HepG2 (cell line): ENCODE results near the gene CD72. TPM values are rescaled to one million over a fixed set of nuclear protein-coding genes. Genes with fewer than 3 reads are reported as not detected.

Experiments
- BRF2 ChIP-seq: sonication (generic); formaldehyde crosslinking; IDR thresholded peaks from 2 replicates; pipeline ENCODE4 v1.8.1; 2022; ENCODE audit warnings: mild to moderate bottlenecking, missing genetic modification reagents
- DMAP1 ChIP-seq: IDR thresholded peaks from 2 replicates; pipeline ENCODE4 v1.6.1; 2016
- HBP1 ChIP-seq: IDR thresholded peaks from 2 replicates; pipeline ENCODE4 v1.6.1; 2016; ENCODE audit warnings: low read depth, control low read depth
- JUNB ChIP-seq: sonication (generic); formaldehyde crosslinking; IDR thresholded peaks from 2 replicates; pipeline ENCODE4 v1.8.0; 2022; ENCODE audit warnings: missing genetic modification reagents, mild to moderate bottlenecking, borderline replicate concordance
- MBD4 ChIP-seq: IDR thresholded peaks from 2 replicates; pipeline ENCODE4 v1.6.1; 2012; ENCODE audit warnings: low read length, inconsistent platforms, borderline replicate concordance
- MIER3 ChIP-seq: IDR thresholded peaks from 2 replicates; pipeline ENCODE4 v1.6.1; 2016; ENCODE audit warnings: missing compliant biosample characterization, borderline replicate concordance
- MTERF4 ChIP-seq: sonication (generic); formaldehyde crosslinking; IDR thresholded peaks from 2 replicates; pipeline ENCODE4 v1.8.0; 2023; ENCODE audit warnings: mild to moderate bottlenecking, missing genetic modification reagents
- NFE2 ChIP-seq: sonication (generic); formaldehyde crosslinking; IDR thresholded peaks from 2 replicates; pipeline ENCODE4 v1.4.0; 2020; ENCODE audit warnings: missing genetic modification reagents
- POGZ ChIP-seq: sonication (generic); formaldehyde crosslinking; IDR thresholded peaks from 2 replicates; pipeline ENCODE4 v1.4.0; 2020; ENCODE audit warnings: mild to moderate bottlenecking, missing genetic modification reagents
- POLR2AphosphoS5 ChIP-seq: IDR thresholded peaks from 2 replicates; pipeline ENCODE4 v1.6.1; 2012; ENCODE audit warnings: low read depth, low read length
- PRPF4 ChIP-seq: fragments of 200-400 bp; formaldehyde crosslinking; IDR thresholded peaks from 2 replicates; pipeline ENCODE4 v1.6.1; 2016; ENCODE audit warnings: low read length, low read depth; ENCODE audit not compliant: poor library complexity, severe bottlenecking
- RARG ChIP-seq: sonication (generic); formaldehyde crosslinking; IDR thresholded peaks from 2 replicates; pipeline ENCODE4 v1.4.0; 2020; ENCODE audit warnings: low read depth, mild to moderate bottlenecking, missing genetic modification reagents
- RORA ChIP-seq: sonication (generic); formaldehyde crosslinking; IDR thresholded peaks from 2 replicates; pipeline ENCODE4 v1.5.0; 2020; ENCODE audit warnings: mild to moderate bottlenecking, missing genetic modification reagents, moderate library complexity
- THAP9 ChIP-seq: sonication (generic); formaldehyde crosslinking; IDR thresholded peaks from 2 replicates; pipeline ENCODE4; 2020; ENCODE audit warnings: missing genetic modification reagents, mild to moderate bottlenecking, borderline replicate concordance
- U2AF2 ChIP-seq: fragments of 200-400 bp; formaldehyde crosslinking; IDR thresholded peaks from 2 replicates; pipeline ENCODE4 v1.6.1; 2017; ENCODE audit warnings: low read depth, mild to moderate bottlenecking, low read length
- ZKSCAN8 ChIP-seq: IDR thresholded peaks from 2 replicates; pipeline ENCODE4 v1.6.1; 2016; ENCODE audit warnings: borderline replicate concordance, missing genetic modification reagents, missing compliant biosample characterization
- ZNF564 ChIP-seq: sonication (generic); formaldehyde crosslinking; IDR thresholded peaks from 2 replicates; pipeline ENCODE4 v1.8.1; 2023; ENCODE audit warnings: mild to moderate bottlenecking, missing genetic modification reagents
- ZNF710 ChIP-seq: sonication (generic); formaldehyde crosslinking; IDR thresholded peaks from 2 replicates; pipeline ENCODE4 v1.5.0; 2020; ENCODE audit warnings: mild to moderate bottlenecking, missing genetic modification reagents, borderline replicate concordance
- ZNF768 ChIP-seq: sonication (generic); formaldehyde crosslinking; IDR thresholded peaks from 2 replicates; pipeline ENCODE4 v1.4.0; 2020; ENCODE audit warnings: missing genetic modification reagents
- polyA plus RNA-seq, 8 experiments: library from polyadenylated mRNA; depleted of rRNA in 3 of 8; stranded (reverse) in 7 of 8; unstranded in 1 of 8; fragments of >200 nt; fragmentation: Illumina TruSeq in 4 of 8; extraction: Trizol in 4 of 8; gene quantifications; 2 replicates each; pipeline versions ENCODE4 v1.2.1 to v1.2.3, GENCODE V29; 2011 to 2016; ENCODE audit warnings: low read depth in 4 of 8, missing spikeins in 1 of 8, mixed read lengths in 1 of 8; ENCODE audit not compliant: insufficient read depth in 1 of 8
- total RNA-seq, 5 experiments: library from RNA; depleted of rRNA; stranded (reverse); fragments of >200 nt; fragmentation: Illumina TruSeq; extraction: Trizol; gene quantifications; 2 replicates each; pipeline ENCODE4 v1.2.3, GENCODE V29; 2016; ENCODE audit warnings: low read depth in 1 of 5

Gene CD72
- total and polyA plus RNA-seq, 2 of the 13 experiments (the other 11 are each of a cell fraction or from before 2014, with no cell fraction given) = 0.18 to 1.1 TPM

GRCh38 chr9:35664531-35665470 is 46.6 kb upstream of the CD72 start, which contains the start of gene ARHGEF39 (continued):
- TF ChIP-seq ZNF710 (CRISPR knock-in tag) = peak; percentile 33; the same call in 1 of the 2 replicates
- TF ChIP-seq MTERF4 (CRISPR knock-in tag) = no peak
- peak; percentile 31; the same call in 1 of the 2 replicates for TF ChIP-seq HBP1 (CRISPR knock-in tag)
- peak; percentile 82; the same call in 1 of the 2 replicates for TF ChIP-seq THAP9
- TF ChIP-seq JUNB (CRISPR knock-in tag) = peak; percentile 71; the same call in 1 of the 2 replicates
- TF ChIP-seq POGZ = peak; percentile 75; the same call in 1 of the 2 replicates
- TF ChIP-seq NFE2 = no peak
- TF ChIP-seq ZKSCAN8 (CRISPR knock-in tag) = peak; percentile 59; the same call in 1 of the 2 replicates
- no peak for TF ChIP-seq RORA (CRISPR knock-in tag)
- TF ChIP-seq MIER3 (CRISPR knock-in tag) = peak; percentile 40; the same call in 1 of the 2 replicates
- no peak for TF ChIP-seq RARG (CRISPR knock-in tag)
- peak; percentile 94; the same call in 1 of the 2 replicates for TF ChIP-seq ZNF564
- TF ChIP-seq ZNF768 (CRISPR knock-in tag) = peak; percentile 78; the same call in 1 of the 2 replicates
- TF ChIP-seq POLR2AphosphoS5 = peak; percentile 73
- no peak for TF ChIP-seq U2AF2
- TF ChIP-seq MBD4 = no peak
- peak; percentile 96 for TF ChIP-seq BRF2 (CRISPR knock-in tag)
- TF ChIP-seq DMAP1 (CRISPR knock-in tag) = peak; percentile 92
- TF ChIP-seq PRPF4 = no peak
